Stimulated activated CD4-positive, alpha-beta T cell treated with anti-CD3 and anti-CD28 coated beads, Interleukin-12 subunit alpha, Interleukin-12 subunit beta, amount 100 ng/mL, for 48 hours (primary cell): ENCODE data around the gene OGDHL.

ENCODE experiments used
- DNase-seq, 3 donors: peaks; one replicate each; pipeline ENCODE4 v3.0.0-alpha.2; 2020; ENCODE audit warnings: low read depth in 2 of 3, low spot score in 1 of 3

OGDHL gene

DNA sequence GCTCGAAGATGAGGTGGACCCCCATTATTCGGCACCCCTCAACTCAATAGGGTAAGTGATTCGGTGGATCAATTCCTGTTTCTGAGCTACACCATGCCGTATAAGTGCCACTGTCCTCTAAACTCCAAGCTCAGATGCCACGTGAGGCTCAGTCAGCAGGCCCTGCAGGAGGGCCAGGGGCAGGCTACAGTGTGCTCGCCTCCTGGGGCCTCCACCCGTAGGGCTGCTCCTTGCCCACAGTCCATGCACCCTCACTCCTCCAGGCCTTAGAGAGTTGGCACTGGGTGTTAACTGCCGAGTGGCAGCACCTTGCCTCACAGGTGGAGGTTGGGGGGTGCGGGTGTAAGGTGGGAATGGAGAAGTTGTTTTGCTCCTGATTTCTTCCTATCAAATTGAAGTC, 70.5 kb downstream of the OGDHL start:
- DNase-seq = no peak

DNA sequence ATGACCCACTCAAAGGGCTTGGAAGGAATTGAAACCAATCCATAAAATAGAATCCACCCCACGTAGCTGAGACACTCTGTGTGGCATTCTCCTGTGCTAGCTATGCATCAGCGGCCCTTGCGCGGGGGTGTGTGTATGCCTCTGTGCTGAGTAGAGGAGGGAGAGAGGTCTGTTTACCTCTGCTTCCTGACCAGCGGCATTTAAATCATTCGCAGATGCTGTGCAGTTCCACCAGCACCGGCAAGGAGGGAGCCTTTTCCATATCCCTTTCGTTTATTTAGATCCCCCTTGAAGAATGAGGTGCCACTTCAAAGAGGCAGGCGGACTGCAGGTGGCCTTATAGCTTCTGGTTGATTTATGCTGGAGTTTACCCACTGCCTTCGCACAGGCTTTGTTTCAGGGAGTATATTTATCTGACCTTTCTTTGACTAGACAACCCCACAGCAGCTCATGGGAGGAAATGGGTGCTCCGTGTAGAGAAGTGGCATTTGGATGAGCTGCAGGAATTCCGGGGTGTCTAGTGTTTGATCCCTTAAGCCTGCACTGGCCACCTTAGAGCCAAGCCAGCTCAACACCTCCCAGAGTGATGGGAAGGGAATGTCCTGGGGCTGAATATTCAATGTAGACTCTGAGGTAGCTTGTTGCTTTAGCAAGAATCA, 71.3 kb downstream of the OGDHL start:
- DNase-seq = no peak

DNA sequence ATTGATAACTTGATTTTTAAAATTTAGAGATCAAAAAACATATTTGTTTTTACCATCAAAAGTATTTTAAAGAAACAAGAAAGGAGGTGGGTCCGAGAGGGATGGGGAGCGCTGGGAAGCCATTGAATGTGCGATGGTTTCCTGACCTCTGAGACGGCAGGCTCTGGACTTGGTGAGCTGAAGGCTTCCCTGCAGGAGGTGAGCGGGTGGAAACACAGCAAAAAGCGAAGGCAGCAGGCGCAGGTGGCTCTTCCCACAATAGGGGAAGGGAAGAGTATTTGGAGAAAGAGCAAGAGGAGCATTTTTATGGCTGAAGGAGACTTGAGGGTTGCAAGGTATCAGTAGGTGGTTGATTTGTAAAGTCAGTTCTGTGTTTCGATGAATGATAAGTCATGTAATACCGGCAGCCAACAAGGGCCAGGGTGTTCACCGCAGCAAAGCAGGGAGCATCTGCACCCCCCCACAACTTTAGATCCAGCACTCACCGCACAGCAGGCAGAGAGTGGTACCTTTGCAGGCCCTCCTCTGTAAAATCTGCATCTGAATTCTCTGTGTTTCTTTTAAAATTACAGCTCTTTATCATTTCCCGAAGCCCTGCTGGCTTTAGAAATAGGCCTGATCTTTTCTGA, 72.1 kb downstream of the OGDHL start:
- no peak for DNase-seq

DNA sequence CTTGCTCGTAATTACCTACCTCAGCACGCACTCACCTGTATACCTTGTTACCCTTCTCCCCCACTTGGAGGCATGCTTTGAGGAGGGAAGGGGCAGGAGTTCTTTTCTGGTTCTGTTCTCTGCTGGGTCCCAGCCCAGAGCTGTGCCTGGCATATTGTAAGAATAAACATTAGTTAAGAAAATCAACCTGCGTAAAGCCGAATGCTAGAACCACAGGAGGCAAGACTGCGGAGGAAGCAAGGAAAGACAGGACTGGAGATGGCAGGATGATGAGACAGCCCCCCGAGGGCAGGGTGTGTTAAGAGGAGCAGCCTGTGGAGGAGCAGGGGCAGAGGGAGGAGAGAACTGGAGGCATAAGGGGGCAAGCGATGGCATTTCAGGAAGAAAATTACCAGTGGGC, 73.2 kb downstream of the OGDHL start:
- DNase-seq = no peak

DNA sequence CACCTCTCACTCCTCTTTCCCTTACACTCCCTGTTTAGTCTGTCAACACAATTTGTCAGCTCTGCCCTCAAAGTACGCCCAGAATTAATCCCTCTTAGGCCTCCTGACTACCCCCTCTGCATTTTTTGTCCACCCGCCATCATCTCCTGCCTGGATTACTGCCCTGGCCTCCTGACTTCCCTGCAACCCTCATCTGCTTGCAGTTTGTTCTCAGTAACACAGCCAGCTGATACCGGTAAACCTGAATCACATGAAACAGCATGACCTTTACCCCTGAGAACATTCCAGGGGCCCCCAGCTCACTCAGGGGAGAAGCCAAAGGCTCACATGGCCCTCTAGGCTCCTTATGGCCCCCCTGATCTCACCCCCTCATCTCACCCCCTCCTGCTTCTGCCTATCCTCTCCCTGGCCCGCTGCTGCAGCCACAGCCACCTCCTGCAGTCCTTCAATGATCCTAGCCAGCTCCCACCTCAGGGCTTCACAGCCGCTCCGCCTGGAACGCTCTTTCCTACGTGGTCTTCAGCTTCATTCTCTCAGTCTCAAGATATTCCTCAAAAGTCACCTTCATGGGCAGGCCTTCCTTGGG, 73.8 kb downstream of the OGDHL start:
- no peak for DNase-seq

DNA sequence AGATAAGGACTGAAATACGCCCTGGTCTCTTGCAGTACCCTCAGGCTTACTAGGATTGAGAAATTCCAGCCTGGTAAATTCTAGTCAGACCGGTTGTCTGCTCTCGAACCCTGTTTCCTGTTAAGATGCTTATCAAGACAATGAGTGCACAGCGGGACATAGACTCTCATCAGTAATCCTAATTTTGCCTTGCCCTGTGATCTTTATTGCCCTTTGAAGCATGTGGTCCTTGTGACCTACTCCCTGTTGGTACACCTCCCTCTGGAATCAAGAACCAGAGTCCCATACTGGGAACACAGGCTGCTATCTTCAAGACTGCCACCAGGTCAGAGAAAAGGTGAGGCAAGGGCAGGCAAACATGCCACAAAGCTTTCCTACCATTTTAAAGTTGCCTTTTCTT, 75.5 kb downstream of the OGDHL start:
- no peak for DNase-seq
